Fibroblast of lung (primary cell): ENCODE measurements around the gene TRIL. TPM values are rescaled to one million over a fixed set of nuclear protein-coding genes. Genes with fewer than 3 reads are reported as not detected.

Experiments
- DNase-seq, 2 donors: peaks; one replicate each; pipeline versions ENCODE4 v3.0.0 to v3.0.0-alpha.2; 2010; ENCODE audit warnings: low read depth in 2 of 2
- H2AFZ ChIP-seq: 2 replicates; pipeline ENCODE4 v1.5.1; 2012; ENCODE audit warnings: low read length, control low read depth, inconsistent platforms
- H3K27ac ChIP-seq: 2 replicates; pipeline ENCODE4 v1.5.1; 2011; ENCODE audit warnings: low read length, control low read depth; ENCODE audit not compliant: insufficient read depth
- H3K27me3 ChIP-seq: 2 replicates; pipeline ENCODE4 v1.5.1; 2011; ENCODE audit warnings: mild to moderate bottlenecking, low read length; ENCODE audit not compliant: control insufficient read depth, insufficient read depth
- H3K36me3 ChIP-seq: 2 replicates; pipeline ENCODE4 v1.5.1; 2011; ENCODE audit warnings: low read length; ENCODE audit not compliant: control insufficient read depth, insufficient read depth
- H3K4me1 ChIP-seq: 2 replicates; pipeline ENCODE4 v1.5.1; 2011; ENCODE audit warnings: low read length; ENCODE audit not compliant: control insufficient read depth, insufficient read depth; ENCODE audit errors: extremely low read depth
- H3K4me2 ChIP-seq: 2 replicates; pipeline ENCODE4 v1.5.1; 2011; ENCODE audit warnings: low read length, control low read depth; ENCODE audit not compliant: insufficient read depth; ENCODE audit errors: extremely low read depth
- H3K4me3 ChIP-seq, 4 experiments: fragments of 200-600 bp in 1 of 4; sonication (generic) in 1 of 4; replicated peaks in 1 of 4; 2 replicates each; pipeline ENCODE4 v1.5.1; 2011 to 2016; ENCODE audit warnings: low read length in 4 of 4, low read depth in 3 of 4, mild to moderate bottlenecking in 3 of 4, control low read depth in 2 of 4, inconsistent platforms in 1 of 4, mixed read lengths in 1 of 4; ENCODE audit not compliant: insufficient read depth in 1 of 4; ENCODE audit errors: control extremely low read depth in 1 of 4
- H3K79me2 ChIP-seq: 2 replicates; pipeline ENCODE4 v1.5.1; 2012; ENCODE audit warnings: mild to moderate bottlenecking, low read length, inconsistent platforms; ENCODE audit not compliant: control insufficient read depth, insufficient read depth
- H3K9ac ChIP-seq: 2 replicates; pipeline ENCODE4 v1.5.1; 2011; ENCODE audit warnings: mild to moderate bottlenecking, low read length, control low read depth; ENCODE audit not compliant: insufficient read depth
- H3K9me3 ChIP-seq: 2 replicates; pipeline ENCODE4 v1.5.1; 2012; ENCODE audit warnings: low read depth, low read length; ENCODE audit not compliant: control insufficient read depth, insufficient read depth
- H4K20me1 ChIP-seq: 2 replicates; pipeline ENCODE4 v1.5.1; 2011; ENCODE audit warnings: low read length; ENCODE audit not compliant: control insufficient read depth, insufficient read depth; ENCODE audit errors: extremely low read depth
- CTCF ChIP-seq, 2 donors: IDR thresholded peaks in 1 of 2; conservative IDR thresholded peaks in 1 of 2; 1 replicate in 1 of 2; 2 replicates in 1 of 2; pipeline ENCODE4 v1.5.1; 2011 to 2012; ENCODE audit warnings: low read length in 2 of 2, control low read depth in 1 of 2, inconsistent platforms in 1 of 2, low read depth in 1 of 2, mild to moderate bottlenecking in 1 of 2
- EZH2 ChIP-seq: IDR thresholded peaks from 2 replicates; pipeline ENCODE4 v1.5.1; 2012; ENCODE audit warnings: low read length, control low read depth, mild to moderate bottlenecking; ENCODE audit errors: missing control alignments
- polyA plus RNA-seq, 2 donors: library from polyadenylated mRNA; depleted of rRNA in 1 of 2; stranded (reverse) in 1 of 2; unstranded in 1 of 2; fragments of >200 nt; gene quantifications; 2 replicates each; pipeline ENCODE4 v1.2.1, GENCODE V29; 2011 to 2012; ENCODE audit warnings: missing spikeins in 1 of 2
- total RNA-seq: library from RNA; depleted of rRNA; stranded (reverse); fragments of >200 nt; gene quantifications from 2 replicates; pipeline ENCODE4 v1.2.1, GENCODE V29; 2014

The TRIL gene
- total and polyA plus RNA-seq, 2 donors (not counting 1 experiment from before 2014, with no cell fraction given) = 0.10 to 0.17 TPM

GRCh38 chr7:28973591-28973990 lies 15.5 kb upstream of the TRIL start:
- H3K4me1 ChIP-seq = no peaks in the 10 kb centered on the region

GRCh38 chr7:28964056-28964455 lies 5.9 kb upstream of the TRIL start:
- Histone ChIP-seq H4K20me1 (no peaks in the 10 kb centered on the region), H3K79me2 (no peaks in the 10 kb centered on the region), H3K9ac (no peak overlapping the region), H3K27me3 (peaks cover 5% of the 10 kb centered on the region), H3K4me3 (no peak overlapping the region), H3K4me2 (no peak overlapping the region), H3K36me3 (no peaks in the 10 kb centered on the region), H3K9me3 (no peaks in the 10 kb centered on the region), H2AFZ (no peak overlapping the region), H3K4me1 (no peaks in the 10 kb centered on the region), H3K27ac (no peak overlapping the region)
- DNase-seq = no peak
- TF ChIP-seq CTCF (conservative IDR thresholded peaks at IDR 0.05 in 1 of 2, IDR thresholded peaks at IDR 0.05 in 1 of 2; ENCODE audit: low read depth in 1 of 2, low read length in 2 of 2) = no peak
- no peak for TF ChIP-seq EZH2

More at GRCh38 chr7:28973591-28973990, 15.5 kb upstream of the TRIL start:
- no peaks in the 10 kb centered on the region for H4K20me1 ChIP-seq
- H3K27me3 ChIP-seq = no peaks in the 10 kb centered on the region
- no peak overlapping the region for H3K4me3 ChIP-seq
- TF ChIP-seq EZH2 = no peak
- TF ChIP-seq CTCF (conservative IDR thresholded peaks at IDR 0.05 in 1 of 2, IDR thresholded peaks at IDR 0.05 in 1 of 2; ENCODE audit: low read depth in 1 of 2, low read length in 2 of 2) = no peak
- H3K27ac ChIP-seq = no peak overlapping the region
- no peaks in the 10 kb centered on the region for H3K79me2 ChIP-seq
- no peak overlapping the region for H3K4me2 ChIP-seq
- no peaks in the 10 kb centered on the region for H3K36me3 ChIP-seq
- DNase-seq = no peak
- H2AFZ ChIP-seq = no peak overlapping the region
- H3K9me3 ChIP-seq = no peaks in the 10 kb centered on the region
- H3K9ac ChIP-seq = no peak overlapping the region

GRCh38 chr7:28961972-28962371 lies 3.8 kb upstream of the TRIL start:
- Histone ChIP-seq H3K4me1 (no peaks in the 10 kb centered on the region), H3K9ac (no peak overlapping the region), H3K9me3 (no peaks in the 10 kb centered on the region), H3K79me2 (no peaks in the 10 kb centered on the region), H3K27ac (no peak overlapping the region), H3K27me3 (peaks cover 24% of the 10 kb centered on the region), H3K4me2 (no peak overlapping the region), H2AFZ (no peak overlapping the region), H3K36me3 (no peaks in the 10 kb centered on the region), H3K4me3 (no peak overlapping the region), H4K20me1 (no peaks in the 10 kb centered on the region)
- no peak for DNase-seq
- no peak for TF ChIP-seq EZH2
- TF ChIP-seq CTCF (conservative IDR thresholded peaks at IDR 0.05 in 1 of 2, IDR thresholded peaks at IDR 0.05 in 1 of 2; ENCODE audit: low read depth in 1 of 2, low read length in 2 of 2) = no peak
